PFSK-1 (cell line): ENCODE measurements around the gene PANK4.

Source experiments
- FOXP2 ChIP-seq: optimal IDR thresholded peaks from 2 replicates; pipeline ENCODE3; 2011; ENCODE audit warnings: borderline replicate concordance, control low read depth, inconsistent platforms; ENCODE audit not compliant: insufficient read depth; ENCODE audit errors: extremely low read length, extremely low read depth
- POLR2AphosphoS5 ChIP-seq: IDR thresholded peaks from 2 replicates; pipeline ENCODE4 v1.6.1; 2012; ENCODE audit warnings: low read depth, mild to moderate bottlenecking, control low read depth, low read length, moderate library complexity
- REST ChIP-seq, 2 experiments: IDR thresholded peaks; 2 replicates each; pipeline versions ENCODE4 v1.6.1 to v1.8.0; 2011 to 2012; ENCODE audit warnings: low read depth in 2 of 2, low read length in 2 of 2, control low read depth in 1 of 2, inconsistent platforms in 1 of 2, mild to moderate bottlenecking in 1 of 2, moderate library complexity in 1 of 2; ENCODE audit not compliant: insufficient read depth in 1 of 2
- SIN3A ChIP-seq: IDR thresholded peaks from 2 replicates; pipeline ENCODE4 v1.6.1; 2012; ENCODE audit warnings: mild to moderate bottlenecking, low read length, moderate library complexity, borderline replicate concordance; ENCODE audit not compliant: insufficient read depth
- TAF1 ChIP-seq: IDR thresholded peaks from 2 replicates; pipeline ENCODE4 v1.6.1; 2012; ENCODE audit warnings: low read length, control low read depth, borderline replicate concordance; ENCODE audit not compliant: insufficient read depth

Gene PANK4

DNA sequence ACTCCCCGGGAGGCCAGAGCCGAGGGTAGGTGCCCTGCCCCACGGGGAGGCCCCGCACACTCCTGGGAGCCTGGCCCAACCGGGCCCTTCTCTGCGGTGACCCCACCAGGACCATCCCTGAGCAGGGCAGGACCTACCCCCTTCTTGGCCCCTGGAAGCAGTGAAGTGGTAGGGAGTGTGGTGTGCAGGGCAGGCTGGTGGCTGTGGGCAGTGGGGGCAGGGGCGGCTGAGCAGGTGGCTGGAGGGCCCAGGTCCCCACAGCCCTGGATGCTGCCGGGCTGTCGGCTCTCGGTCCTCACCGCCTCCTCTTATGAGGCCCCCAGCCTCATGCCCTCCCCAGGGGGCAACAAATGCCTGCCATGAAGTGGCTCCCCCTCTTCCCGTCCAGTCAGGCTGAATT, 30.9 kb downstream of the PANK4 start:
- TF ChIP-seq SIN3A (no peak), REST (IDR thresholded peaks at IDR 0.05; ENCODE audit: insufficient read depth in 1 of 2, low read depth in 2 of 2, low read length in 2 of 2) (no peak), TAF1 (no peak), POLR2AphosphoS5 (no peak), FOXP2 (no peak)

DNA sequence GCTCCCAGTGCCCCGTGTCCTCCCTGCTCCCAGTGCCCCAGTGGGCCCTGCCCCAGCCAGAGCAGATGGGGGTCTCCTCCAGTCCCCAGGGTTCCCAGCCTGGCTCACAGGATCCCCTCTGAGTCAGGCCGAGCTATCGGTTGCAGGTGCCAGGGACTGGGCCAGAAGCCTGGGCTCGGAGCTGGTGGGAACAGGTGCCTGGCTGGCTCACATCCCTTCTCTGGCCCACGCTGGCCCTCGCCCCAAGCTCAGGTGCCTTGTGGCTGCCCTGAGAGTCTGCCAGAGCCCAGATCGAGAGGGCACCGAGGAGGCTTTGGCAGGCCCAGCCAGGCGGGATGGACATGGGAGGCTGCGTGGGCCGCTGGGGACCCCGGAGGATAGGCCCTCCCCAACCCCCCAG, 31.4 kb downstream of the PANK4 start:
- no peak for TF ChIP-seq SIN3A
- TF ChIP-seq POLR2AphosphoS5: no peak
- TF ChIP-seq REST (IDR thresholded peaks at IDR 0.05; ENCODE audit: insufficient read depth in 1 of 2, low read depth in 2 of 2, low read length in 2 of 2): no peak
- TF ChIP-seq TAF1: no peak
- no peak for TF ChIP-seq FOXP2

GRCh38 chr1:2494323-2494693, 32.1 kb downstream of the PANK4 start:
- TF ChIP-seq REST (IDR thresholded peaks at IDR 0.05; ENCODE audit: insufficient read depth in 1 of 2, low read depth in 2 of 2, low read length in 2 of 2) (no peak), SIN3A (no peak), FOXP2 (no peak), POLR2AphosphoS5 (no peak), TAF1 (no peak)

DNA sequence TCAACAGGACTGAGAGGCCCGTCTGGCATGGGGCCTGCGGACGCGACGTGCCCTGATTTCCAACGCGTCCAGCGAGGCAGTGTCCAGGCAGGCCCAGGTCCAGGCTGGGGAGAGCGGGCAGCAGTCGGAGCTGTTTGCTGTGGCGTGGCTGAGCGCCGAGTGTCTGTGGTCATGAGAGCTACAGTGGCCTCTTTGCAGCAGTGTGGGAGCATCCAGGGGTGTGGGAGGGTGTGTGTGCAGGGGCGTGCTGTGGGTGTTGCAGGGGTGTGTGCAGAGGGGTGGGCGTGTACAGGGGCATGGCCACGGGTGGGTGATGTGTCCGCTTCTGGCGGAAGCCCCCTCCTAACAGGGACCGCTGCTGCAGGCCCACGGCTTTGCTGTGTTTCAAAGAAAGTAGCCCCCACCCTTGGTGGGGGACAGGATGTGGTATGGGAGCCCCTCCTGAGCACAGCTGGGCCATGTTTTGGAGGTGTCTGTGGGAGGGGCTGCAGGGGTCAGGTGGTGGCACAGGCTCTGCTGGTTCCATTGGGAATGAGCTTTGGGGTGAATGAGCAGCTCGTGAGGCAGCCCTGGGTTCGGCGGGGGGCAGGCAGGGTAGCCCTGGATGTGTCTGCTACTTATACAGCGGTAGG, 32.6 kb downstream of the PANK4 start:
- TF ChIP-seq POLR2AphosphoS5: no peak
- TF ChIP-seq REST (IDR thresholded peaks at IDR 0.05; ENCODE audit: insufficient read depth in 1 of 2, low read depth in 2 of 2, low read length in 2 of 2): no peak
- no peak for TF ChIP-seq SIN3A
- TF ChIP-seq TAF1: no peak
- no peak for TF ChIP-seq FOXP2
